ENCODE measurements around the gene TLK1. TPM values are rescaled to one million over a fixed set of nuclear protein-coding genes. Genes with fewer than 3 reads are reported as not detected.

The TLK1 gene
- total and polyA plus RNA-seq, 2 donors (not counting 3 experiments of a cell fraction or from before 2014, with no cell fraction given) = 5.8 to 62.7 TPM

DNA sequence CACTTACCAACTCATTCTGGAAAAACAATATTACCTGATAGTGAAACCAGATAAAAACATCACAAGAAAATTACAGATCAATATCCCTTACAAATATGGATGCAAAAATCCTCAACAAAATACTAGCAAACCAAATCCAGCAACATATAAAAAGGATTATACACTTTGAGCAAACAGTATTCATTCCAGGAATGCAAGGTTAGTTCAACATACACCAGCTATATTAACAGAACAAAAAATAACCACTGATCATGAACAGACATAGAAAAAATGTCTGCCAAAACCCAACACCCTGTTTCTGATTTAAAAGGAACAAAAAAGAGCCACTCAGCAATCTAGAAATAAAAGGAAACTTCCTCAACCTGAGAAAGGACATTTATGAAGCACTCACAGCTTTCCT lies 62.1 kb downstream of the TLK1 start:
- Histone ChIP-seq H3K27ac (ENCODE audit: insufficient read depth, low read depth, low read length) (no peak overlapping the region), H3K4me1 (ENCODE audit: control insufficient read depth, extremely low read depth, insufficient read depth, low read length) (no peaks in the 10 kb centered on the region), H3K79me2 (ENCODE audit: control insufficient read depth, insufficient read depth, low read length) (peaks cover 78% of the 10 kb centered on the region), H3K9me3 (replicated peaks; ENCODE audit: control insufficient read depth, insufficient read depth, low read length) (no peaks in the 10 kb centered on the region), H3K9me1 (replicated peaks; ENCODE audit: control insufficient read depth, extremely low read depth, insufficient read depth, low read length) (no peaks in the 10 kb centered on the region), H3K9ac (replicated peaks; ENCODE audit: extremely low read depth, insufficient read depth, low read length) (no peak overlapping the region), H3K36me3 (ENCODE audit: control insufficient read depth in 2 of 2, extremely low read depth in 1 of 2, insufficient read depth in 2 of 2, low read length in 2 of 2) (no peaks in the 10 kb centered on the region), H3K27me3 (ENCODE audit: control insufficient read depth in 2 of 2, insufficient read depth in 2 of 2, low read length in 2 of 2) (no peaks in the 10 kb centered on the region), H3K4me2 (ENCODE audit: insufficient read depth, low read length) (no peak overlapping the region), H4K20me1 (replicated peaks; ENCODE audit: control insufficient read depth, extremely low read depth, insufficient read depth, low read length) (peaks cover 5% of the 10 kb centered on the region), H2AFZ (ENCODE audit: low read depth, low read length) (no peak overlapping the region), H3K4me3 (replicated peaks in 1 of 3; ENCODE audit: insufficient read depth in 1 of 3, low read depth in 1 of 3, low read length in 3 of 3) (no peak overlapping the region)
- ChIA-PET CTCF (interaction anchor here (1.2 kb wide), 1 partner anchor 12 kb away, joined by 4 read pairs; no protein-coding TSS in a partner anchor), POLR2A (no interaction called here)
- DNase-seq (ENCODE audit: low read depth, low spot score) (no peak), FAIRE-seq (no peak)
- BruUV-seq (replicated peaks) = no TSS peak
- TF ChIP-seq MYC (IDR thresholded peaks at IDR 0.05; ENCODE audit: low read depth, low read length) (no peak), FOS (IDR thresholded peaks at IDR 0.05; ENCODE audit: borderline replicate concordance, insufficient read depth, low read length) (no peak), POLR2A (IDR thresholded peaks at IDR 0.05; ENCODE audit: low read depth, low read length) (no peak), GATA2 (IDR thresholded peaks at IDR 0.05; ENCODE audit: insufficient read depth, insufficient read length, low read depth, low read length) (no peak), CTCF (IDR thresholded peaks at IDR 0.05; ENCODE audit: extremely low read depth in 1 of 2, insufficient read depth in 1 of 2, low read depth in 1 of 2, low read length in 2 of 2) (no peak), EZH2 (IDR thresholded peaks at IDR 0.05; ENCODE audit: borderline replicate concordance, low read depth, low read length, severe bottlenecking) (no peak), MAX (IDR thresholded peaks at IDR 0.05; ENCODE audit: insufficient read depth, insufficient read length) (no peak), POLR2AphosphoS5 (IDR thresholded peaks at IDR 0.05; ENCODE audit: insufficient read depth, low read depth, low read length) (no peak), JUN (IDR thresholded peaks at IDR 0.05; ENCODE audit: borderline replicate concordance, insufficient read depth, insufficient read length, low read depth) (no peak)
- dilution Hi-C loops (cut with MboI; ENCODE audit: extremely low pct_ligation_motif_present, low sequenced_read_pairs) (no loop called here), intact Hi-C loops (cut with micrococcal nuclease) (no loop called here)

All from endothelial cell of umbilical vein (primary cell).